ENCODE results near the gene HPS6.
"Not testable (repeated sequence)": the region's sequence is repeated elsewhere in the genome, so short reads cannot be mapped to it uniquely, and the experiment has no call there.

Gene HPS6

DNA sequence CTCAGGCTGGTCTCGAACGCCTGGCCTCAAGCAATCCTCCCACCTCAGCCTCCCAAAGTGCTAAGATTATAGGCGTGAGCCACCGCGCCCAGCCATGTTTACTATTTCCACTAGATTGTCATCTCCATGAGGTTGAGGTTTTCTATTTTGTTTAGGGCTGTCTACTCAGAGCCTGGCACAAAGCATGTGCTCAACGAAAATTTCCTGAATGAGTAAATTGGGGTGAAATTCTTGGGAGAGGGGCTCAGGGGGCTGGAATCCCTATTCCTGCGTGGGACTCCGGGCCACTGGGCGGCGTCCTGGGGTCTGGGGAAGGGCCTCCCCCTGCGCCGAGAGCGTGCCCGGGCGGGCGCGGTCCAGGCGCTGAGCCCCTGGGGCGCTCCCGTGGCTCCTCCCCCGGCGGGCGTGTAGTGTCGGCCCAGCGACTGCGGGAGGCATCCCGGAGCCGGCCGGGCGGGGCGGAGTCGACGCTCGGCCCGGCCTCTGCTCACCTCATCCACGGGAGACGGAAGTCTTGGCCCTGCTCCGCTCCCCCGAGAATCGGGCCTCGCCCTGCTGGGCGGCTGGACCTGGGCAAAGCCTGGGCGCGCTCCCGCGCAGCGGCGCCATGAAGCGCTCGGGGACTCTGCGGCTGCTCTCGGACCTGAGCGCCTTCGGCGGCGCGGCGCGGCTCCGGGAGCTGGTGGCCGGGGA is at the start of gene HPS6:
Gene HPS6, plus strand, starts transcription at position 482 of the 693 bp plus-strand sequence. Its CDS starts 126 bp downstream, at position 608.
- peak; percentile 84 for DNase-seq

- DNase-seq: no peak
Observed at GRCh38 chr10:102016416-102016815, 48.7 kb upstream of the HPS6 start.

GRCh38 chr10:102017295-102017694 is 47.9 kb upstream of the HPS6 start:
- DNase-seq: no peak

GRCh38 chr10:102020938-102021337 is 44.2 kb upstream of the HPS6 start:
- no peak for DNase-seq

- DNase-seq: no peak
Observed at GRCh38 chr10:102024799-102025198, 40.4 kb upstream of the HPS6 start.

GRCh38 chr10:102027261-102027660 is 37.9 kb upstream of the HPS6 start:
- DNase-seq: no peak

GRCh38 chr10:102033787-102034186 is 31.4 kb upstream of the HPS6 start:
- DNase-seq: no peak

GRCh38 chr10:102035807-102036206 is 29.3 kb upstream of the HPS6 start:
- not testable (repeated sequence) for DNase-seq

GRCh38 chr10:102038410-102038809 is 26.7 kb upstream of the HPS6 start:
- DNase-seq: no peak

GRCh38 chr10:102040305-102041050 is 24.7 kb upstream of the HPS6 start:
- no peak for DNase-seq

GRCh38 chr10:102045292-102045691 is 19.9 kb upstream of the HPS6 start:
- DNase-seq: no peak

GRCh38 chr10:102046095-102046494 is 19.1 kb upstream of the HPS6 start:
- no peak for DNase-seq

DNA sequence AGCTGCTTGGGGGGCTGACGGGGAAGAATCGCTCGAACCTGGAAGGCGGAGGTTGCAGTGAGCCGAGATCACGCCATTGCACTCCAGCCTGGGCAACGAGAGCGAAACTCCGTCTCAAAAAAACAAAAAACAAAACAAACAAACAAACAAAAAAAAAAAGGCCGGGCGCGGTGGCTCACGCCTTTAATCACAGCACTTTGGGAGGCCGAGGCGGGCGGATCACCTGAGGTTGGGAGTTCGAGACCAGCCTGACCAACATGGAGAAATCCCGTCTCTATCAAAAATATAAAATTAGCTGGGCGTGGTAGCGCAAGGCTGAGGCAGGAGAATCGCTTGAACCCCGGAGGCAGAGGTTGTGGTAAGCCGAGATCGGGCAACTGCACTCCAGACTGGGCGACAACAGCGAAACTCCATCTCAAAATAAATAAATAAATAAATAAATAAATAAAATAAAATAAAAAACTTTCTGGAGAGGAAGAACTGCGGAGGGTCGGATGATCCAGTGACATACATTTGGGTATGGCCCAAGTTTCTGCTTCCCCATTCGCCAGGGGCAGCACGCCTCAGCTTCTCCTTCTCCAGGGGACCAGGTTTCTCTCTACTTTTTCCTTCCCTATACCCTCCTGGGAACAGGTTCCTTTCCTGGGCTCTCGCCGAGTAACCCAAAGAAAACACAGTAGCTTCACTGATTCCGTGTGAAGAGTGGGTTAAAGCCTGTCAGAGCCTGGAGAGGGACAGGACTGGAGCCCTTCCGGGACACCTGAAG is 10.1 kb upstream of the HPS6 start:
- DNase-seq: not testable (repeated sequence)

DNA sequence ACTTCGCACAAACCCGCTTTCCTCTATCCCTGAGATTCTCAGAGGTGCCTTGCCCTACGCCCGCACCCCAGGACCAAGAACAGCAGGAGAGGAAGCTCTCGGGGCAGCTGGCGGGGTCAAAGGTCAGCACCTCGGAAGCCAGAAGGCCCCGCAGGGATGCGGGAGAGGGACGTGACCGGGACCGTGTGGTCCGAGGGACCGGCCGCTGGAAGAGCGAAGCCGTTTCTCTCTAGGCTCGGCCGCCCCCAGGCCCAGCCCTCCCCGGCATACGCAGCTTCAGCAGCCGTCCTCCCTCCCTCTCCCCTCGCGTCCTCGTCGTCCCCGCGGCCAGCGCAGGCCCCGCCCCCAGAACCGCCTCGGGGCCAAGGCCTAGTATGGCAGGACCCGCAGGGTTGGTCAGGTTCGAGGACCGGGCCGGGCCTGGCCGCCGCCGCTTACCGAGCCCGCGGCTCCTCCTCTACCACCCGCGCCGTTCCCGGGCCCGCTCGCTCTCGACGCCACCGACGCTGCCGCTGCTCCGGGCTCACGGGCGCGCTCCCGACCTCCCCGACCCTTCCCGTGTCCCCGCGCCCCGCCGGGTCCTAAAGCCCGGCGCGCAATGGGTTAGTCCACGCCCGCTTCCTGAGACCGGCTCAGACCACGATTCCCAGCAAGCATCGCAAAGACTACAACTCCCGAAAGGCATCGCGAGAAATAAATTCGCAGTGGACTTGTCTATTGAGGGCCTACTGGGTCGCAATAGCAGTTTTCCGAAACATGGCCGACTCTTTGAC is 9.3 kb upstream of the HPS6 start, which contains the start of gene ARMH3:
Gene ARMH3, minus strand, starts transcription at position 527 of the 773 bp plus-strand sequence. CDS start 16,059 bp downstream, outside the sequence.
- DNase-seq: peak; percentile 90

GRCh38 chr10:102059987-102060386 is 5.2 kb upstream of the HPS6 start:
- DNase-seq: no peak

- DNase-seq: no peak
Observed at GRCh38 chr10:102064503-102064867, 664 bp upstream of the HPS6 start.

GRCh38 chr10:102065561-102066398 is 631 bp downstream of the HPS6 start:
- DNase-seq: no peak

GRCh38 chr10:102066399-102067088 is 1.4 kb downstream of the HPS6 start:
- DNase-seq: no peak

- DNase-seq: no peak
Observed at GRCh38 chr10:102067091-102067916, 2.2 kb downstream of the HPS6 start.

- DNase-seq: no peak
Observed at GRCh38 chr10:102068216-102068615, 3.1 kb downstream of the HPS6 start.

Data from T1000 (cell line).